Stimulated activated memory B cell treated with anti-CD40 and anti-IgM and Interleukin-4, amounts not matched to agents 10 μg/mL and 1 μg/mL and 100 μg/mL, for 72 hours (primary cell): ENCODE results near the gene LYSMD2.
"Not testable (repeated sequence)": the region's sequence is repeated elsewhere in the genome, so short reads cannot be mapped to it uniquely, and the experiment has no call there.

Source experiments
- ATAC-seq: fragments of 150-1000 bp; cut with Tn5 transposase; 2 replicates; pipeline ENCODE4 v1.10.0; 2021
- H3K27ac Mint-ChIP-seq: one replicate; pipeline ENCODE4 v1.8.0; 2022; ENCODE audit warnings: mild to moderate bottlenecking, mixed read lengths
- H3K27me3 Mint-ChIP-seq: one replicate; pipeline ENCODE4 v1.8.0; 2022; ENCODE audit warnings: mixed read lengths
- H3K36me3 Mint-ChIP-seq: one replicate; pipeline ENCODE4 v1.8.0; 2022; ENCODE audit warnings: mixed read lengths
- H3K4me1 Mint-ChIP-seq: one replicate; pipeline ENCODE4 v1.8.0; 2022; ENCODE audit warnings: mixed read lengths
- H3K4me3 Mint-ChIP-seq: one replicate; pipeline ENCODE4 v1.8.0; 2022; ENCODE audit warnings: mild to moderate bottlenecking, moderate library complexity, mixed read lengths
- H3K9me3 Mint-ChIP-seq: one replicate; pipeline ENCODE4 v1.8.0; 2022; ENCODE audit warnings: mixed read lengths

Gene LYSMD2, protein sequence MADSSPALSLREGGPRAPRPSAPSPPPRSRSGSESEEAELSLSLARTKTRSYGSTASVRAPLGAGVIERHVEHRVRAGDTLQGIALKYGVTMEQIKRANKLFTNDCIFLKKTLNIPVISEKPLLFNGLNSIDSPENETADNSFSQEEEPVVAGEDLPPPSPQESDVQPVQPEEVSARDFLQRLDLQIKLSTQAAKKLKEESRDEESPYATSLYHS

DNA sequence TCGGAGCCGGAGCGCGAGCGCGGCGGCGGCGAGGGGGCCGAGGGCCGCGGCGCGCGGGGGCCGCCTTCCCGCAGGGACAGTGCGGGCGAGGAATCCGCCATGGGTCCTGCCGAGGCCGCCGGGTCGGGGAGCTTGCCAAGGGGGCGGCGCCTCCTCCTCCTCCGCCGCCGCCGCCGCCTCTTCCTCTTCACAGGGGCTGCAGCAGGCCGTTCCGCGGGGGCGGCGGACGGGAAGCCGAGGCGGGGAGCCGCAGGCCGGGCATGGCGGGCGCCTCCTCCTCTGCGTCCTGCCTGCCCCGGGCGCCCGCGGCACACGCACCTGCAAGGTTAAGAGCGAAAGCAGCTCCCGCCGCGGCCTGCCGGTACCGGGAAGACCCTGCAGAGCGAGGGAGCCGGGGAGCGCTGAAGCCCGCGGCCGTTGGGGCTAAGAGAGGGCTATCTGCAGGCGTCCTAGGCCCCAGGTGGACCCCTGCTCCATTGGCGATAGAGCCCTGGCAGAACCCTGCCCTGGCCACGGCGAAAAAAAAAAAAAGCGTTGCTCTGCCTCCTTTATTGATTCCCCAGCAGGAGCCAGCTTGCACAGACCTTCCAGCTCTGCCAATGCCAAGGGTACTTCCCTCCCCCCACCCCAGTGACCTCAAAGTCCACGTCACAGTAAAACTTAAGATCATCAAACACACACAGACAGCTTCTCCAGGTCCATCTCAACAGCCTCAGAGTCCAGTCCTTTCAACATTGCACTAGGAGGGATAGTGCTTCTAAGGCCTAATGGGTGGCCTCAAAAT lies at the start of gene LYSMD2:
Gene LYSMD2 (minus strand): TSS at position 134 of the 784 bp plus-strand sequence. CDS start 33 bp downstream, at position 101.
- peak within 1 kb of the TSS; percentile 81 for H3K4me3 Mint-ChIP-seq
- peak within 1 kb of the TSS; percentile 80 for H3K27ac Mint-ChIP-seq
- H3K4me1 Mint-ChIP-seq, result peaks cover 56% of the 10 kb centered on the region
- peaks cover 8% of the 10 kb centered on the region for H3K36me3 Mint-ChIP-seq
- no peaks in the 10 kb centered on the region for H3K27me3 Mint-ChIP-seq
- ATAC-seq, result peak; percentile 83
- no peaks in the 10 kb centered on the region for H3K9me3 Mint-ChIP-seq

DNA sequence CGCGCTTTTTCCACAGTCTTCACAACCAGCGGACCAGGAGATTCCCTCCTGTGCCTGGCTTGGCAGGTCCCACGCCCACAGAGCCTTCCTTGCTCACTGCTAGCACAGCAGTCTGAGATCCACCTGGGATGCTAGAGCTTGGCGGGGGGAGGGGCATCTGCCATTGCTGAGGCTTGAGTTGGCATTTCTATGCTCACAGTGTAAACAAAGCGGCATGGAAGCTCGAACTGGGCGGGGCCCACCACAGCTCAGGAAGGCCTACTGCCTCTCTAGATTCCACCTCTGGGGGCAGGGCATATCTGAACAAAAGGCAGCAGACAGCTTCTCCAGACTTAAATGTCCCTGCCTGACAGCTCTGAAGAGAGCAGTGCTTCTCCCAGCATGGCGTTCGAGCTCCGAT lies 49.7 kb upstream of the LYSMD2 start:
- ATAC-seq, H3K4me1 Mint-ChIP-seq, H3K27me3 Mint-ChIP-seq, H3K4me3 Mint-ChIP-seq, H3K27ac Mint-ChIP-seq, H3K9me3 Mint-ChIP-seq: not testable (repeated sequence)
- H3K36me3 Mint-ChIP-seq, result peaks cover 40% of the 10 kb centered on the region

DNA sequence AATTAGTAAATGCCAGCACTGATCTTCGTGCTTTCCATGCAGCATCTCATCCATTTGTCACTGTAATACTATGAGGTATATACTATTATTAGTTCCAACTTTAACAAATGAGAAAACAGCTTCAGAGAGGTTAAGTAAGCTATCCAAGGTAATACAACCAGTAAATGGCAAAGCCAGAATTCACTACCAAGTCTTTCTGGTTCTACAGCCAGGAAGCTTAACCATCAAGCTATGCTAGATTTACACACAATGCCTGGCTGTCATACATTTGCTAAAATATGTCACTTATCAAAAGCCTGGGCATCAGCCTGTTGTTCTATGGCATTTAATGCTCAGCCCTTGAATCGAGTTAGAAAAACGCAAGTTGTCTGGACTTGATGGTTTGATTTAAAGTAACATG lies 46.5 kb upstream of the LYSMD2 start:
- Mint-ChIP-seq H3K9me3 (no peaks in the 10 kb centered on the region), H3K4me3 (no peak overlapping the region), H3K27ac (no peak overlapping the region), H3K36me3 (peaks cover 60% of the 10 kb centered on the region), H3K4me1 (no peaks in the 10 kb centered on the region), H3K27me3 (no peaks in the 10 kb centered on the region)
- no peak for ATAC-seq

DNA sequence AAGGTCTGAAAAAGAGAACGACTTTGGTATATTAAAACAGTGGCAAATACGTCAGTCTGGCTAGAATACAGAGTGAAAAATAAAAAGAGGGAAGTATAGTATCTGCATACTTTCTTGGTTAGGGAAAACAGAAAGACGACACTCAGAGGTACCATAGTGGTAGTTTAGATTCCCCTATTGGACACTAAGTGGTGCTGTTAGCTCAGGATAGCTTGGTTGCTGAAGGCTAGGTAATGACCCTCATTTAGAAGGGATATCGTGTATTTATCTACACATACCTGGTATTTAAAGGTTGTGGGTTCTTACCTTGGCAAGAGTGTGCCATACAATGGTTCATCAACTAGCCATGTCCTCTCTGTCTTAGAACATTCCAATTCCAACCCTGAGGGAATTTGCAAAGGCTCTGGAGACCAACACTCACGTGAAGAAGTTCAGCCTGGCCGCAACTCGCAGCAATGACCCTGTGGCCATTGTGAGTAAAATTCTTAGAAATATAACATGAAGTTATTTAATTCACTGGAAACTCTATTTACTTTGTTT lies 45.0 kb upstream of the LYSMD2 start:
- Mint-ChIP-seq H3K36me3 (peaks cover 50% of the 10 kb centered on the region), H3K9me3 (no peaks in the 10 kb centered on the region), H3K4me1 (no peaks in the 10 kb centered on the region), H3K4me3 (no peak overlapping the region), H3K27ac (no peak overlapping the region), H3K27me3 (no peaks in the 10 kb centered on the region)
- ATAC-seq, result no peak

DNA sequence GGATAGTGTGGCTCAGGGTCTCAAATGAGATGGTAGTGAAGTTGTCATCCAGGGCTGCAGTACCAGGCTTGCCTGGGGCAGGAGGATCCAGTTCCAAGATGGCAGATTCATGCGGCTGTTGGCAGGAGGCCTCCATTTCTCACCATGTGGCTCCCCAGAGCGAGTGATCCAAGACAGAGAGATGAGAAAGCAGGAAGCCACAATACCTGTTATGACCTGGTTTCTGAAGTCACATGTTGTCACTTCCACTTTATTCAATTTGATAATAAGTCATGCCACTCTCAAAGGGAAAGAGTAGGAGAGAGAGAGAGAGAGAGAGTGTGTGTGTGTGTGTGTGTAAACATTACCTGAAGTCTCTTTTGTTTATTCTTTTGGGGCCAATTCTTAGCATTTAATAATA lies 44.1 kb upstream of the LYSMD2 start:
- no peak overlapping the region for H3K4me3 Mint-ChIP-seq
- H3K27ac Mint-ChIP-seq, result no peak overlapping the region
- no peaks in the 10 kb centered on the region for H3K9me3 Mint-ChIP-seq
- peaks cover under 1% of the 10 kb centered on the region for H3K4me1 Mint-ChIP-seq
- H3K36me3 Mint-ChIP-seq, result peaks cover 45% of the 10 kb centered on the region
- no peak for ATAC-seq
- no peaks in the 10 kb centered on the region for H3K27me3 Mint-ChIP-seq

DNA sequence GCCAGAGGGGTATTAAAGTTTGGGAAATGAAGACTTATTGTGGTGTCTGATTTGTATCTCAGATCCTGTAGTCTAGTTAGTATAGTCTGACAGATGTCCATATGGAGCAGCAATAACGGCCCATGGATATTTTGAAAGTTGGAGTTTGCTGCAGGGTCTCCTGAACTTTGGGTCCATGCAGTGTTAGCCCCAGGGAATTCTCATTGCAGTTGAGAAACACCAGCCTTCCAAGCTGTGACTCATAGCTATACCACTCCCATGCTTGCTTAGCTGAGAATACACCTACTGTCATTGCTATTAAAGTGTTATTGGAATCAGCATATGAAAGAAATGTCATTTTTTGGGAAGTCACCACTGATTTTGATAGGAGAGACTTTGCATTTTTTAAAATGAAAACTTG lies 43.2 kb upstream of the LYSMD2 start:
- no peak for ATAC-seq
- peaks cover 41% of the 10 kb centered on the region for H3K36me3 Mint-ChIP-seq

DNA sequence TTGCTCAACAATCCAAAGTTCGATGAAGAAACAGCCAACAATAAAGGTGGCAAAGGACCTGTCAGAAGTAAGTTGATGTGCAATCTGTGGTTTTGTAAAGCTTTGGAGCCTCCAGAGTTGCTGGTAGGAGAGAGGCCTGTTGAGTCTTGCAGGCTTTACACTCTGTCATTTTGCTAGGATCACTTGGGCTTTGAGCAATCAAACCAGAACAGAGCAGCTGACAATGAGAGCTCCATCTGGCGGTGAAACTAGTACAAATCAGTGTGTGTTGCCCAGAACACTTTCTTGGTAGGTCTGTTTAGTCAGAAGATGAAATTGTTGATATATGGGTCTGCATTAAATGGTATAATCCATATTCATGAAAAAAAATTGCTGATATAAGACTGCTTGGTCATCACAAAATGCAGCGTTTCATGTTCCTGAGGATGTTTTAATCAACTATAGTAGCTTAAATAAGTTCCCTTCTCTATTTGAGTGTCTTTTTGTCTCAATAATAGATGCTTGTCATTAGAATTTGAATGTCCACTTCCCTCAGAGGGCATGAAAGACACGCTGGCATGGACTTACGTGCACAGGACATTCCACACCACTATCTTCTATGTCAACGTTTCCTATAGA lies 39.6 kb upstream of the LYSMD2 start:
- H3K36me3 Mint-ChIP-seq, result peaks cover 39% of the 10 kb centered on the region
- peak; percentile 77 for ATAC-seq
- no peaks in the 10 kb centered on the region for H3K9me3 Mint-ChIP-seq
- no peaks in the 10 kb centered on the region for H3K27me3 Mint-ChIP-seq
- H3K4me1 Mint-ChIP-seq, result peaks cover 7% of the 10 kb centered on the region
- H3K27ac Mint-ChIP-seq, result no peak overlapping the region
- H3K4me3 Mint-ChIP-seq, result no peak overlapping the region

More for the DNA sequence above, 43.2 kb upstream of the LYSMD2 start:
- no peaks in the 10 kb centered on the region for H3K27me3 Mint-ChIP-seq
- H3K4me1 Mint-ChIP-seq, result peaks cover 7% of the 10 kb centered on the region
- H3K27ac Mint-ChIP-seq, result no peak overlapping the region
- H3K9me3 Mint-ChIP-seq, result no peaks in the 10 kb centered on the region
- H3K4me3 Mint-ChIP-seq, result no peak overlapping the region

DNA sequence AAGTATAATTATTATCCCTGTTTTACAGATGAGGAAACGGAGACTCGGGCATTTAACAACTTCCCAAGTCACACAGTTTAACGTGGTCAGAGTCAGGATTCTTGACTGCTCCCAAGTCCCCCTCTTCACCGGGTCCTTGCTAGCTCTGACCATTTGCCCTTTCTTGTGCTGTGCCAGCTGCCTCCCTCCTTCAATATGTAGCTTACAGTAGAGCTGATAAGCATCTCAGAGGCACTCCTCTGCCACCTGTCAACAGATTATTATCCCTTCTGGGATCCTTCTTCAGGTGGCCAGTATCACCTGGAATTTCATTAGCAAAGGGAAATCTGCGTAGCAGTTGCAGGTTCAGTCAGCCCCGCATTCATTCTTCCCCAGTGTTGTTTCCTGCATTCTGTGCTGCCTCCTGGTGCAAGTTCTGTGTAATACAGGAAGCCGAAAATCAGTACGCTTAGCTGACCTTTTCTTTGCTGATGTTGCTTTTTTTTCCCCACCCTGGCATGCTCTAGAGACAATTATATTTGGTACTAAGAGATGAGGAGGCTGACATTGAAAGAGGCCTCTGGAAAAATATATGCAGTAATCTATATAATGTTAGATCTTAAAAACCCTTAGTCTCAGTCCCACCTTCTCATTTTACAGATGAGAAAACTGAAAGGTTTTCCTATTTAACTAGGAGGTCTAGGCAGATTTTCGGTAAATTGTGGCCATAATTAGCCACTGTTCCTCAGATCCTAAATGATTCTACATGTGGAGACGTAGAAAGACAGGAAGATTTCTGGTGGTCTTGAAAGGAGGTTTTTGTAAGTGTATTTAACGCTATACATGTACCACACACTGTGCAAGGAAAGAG lies 38.7 kb upstream of the LYSMD2 start:
- no peaks in the 10 kb centered on the region for H3K9me3 Mint-ChIP-seq
- H3K36me3 Mint-ChIP-seq, result peaks cover 34% of the 10 kb centered on the region
- no peak overlapping the region for H3K27ac Mint-ChIP-seq
- H3K4me1 Mint-ChIP-seq, result peaks cover 7% of the 10 kb centered on the region
- H3K27me3 Mint-ChIP-seq, result no peaks in the 10 kb centered on the region
- peak; percentile 76 for ATAC-seq
- no peak overlapping the region for H3K4me3 Mint-ChIP-seq

DNA sequence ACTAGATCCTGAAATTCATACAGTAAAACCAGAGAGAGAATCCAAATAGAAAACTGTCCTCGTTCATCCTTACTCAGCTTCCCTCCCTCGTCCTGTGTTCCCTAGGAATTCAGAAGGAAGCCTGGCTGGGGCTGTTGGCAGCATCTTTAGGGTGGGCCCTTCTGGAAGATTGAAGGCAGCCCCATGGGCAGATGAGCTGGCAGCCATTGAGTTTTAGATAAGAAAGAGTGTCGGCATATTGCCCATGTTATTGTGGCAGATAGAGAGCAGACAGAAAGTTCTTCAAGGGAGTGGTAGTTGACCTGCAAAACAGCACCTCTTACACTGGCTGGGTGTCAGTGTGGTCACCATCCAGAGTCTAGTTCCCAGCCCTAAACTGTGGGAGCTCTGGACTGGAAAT lies 37.5 kb upstream of the LYSMD2 start:
- no peak overlapping the region for H3K4me3 Mint-ChIP-seq
- peaks cover 26% of the 10 kb centered on the region for H3K36me3 Mint-ChIP-seq
- no peaks in the 10 kb centered on the region for H3K9me3 Mint-ChIP-seq
- H3K27me3 Mint-ChIP-seq, result no peaks in the 10 kb centered on the region
- no peak overlapping the region for H3K27ac Mint-ChIP-seq
- H3K4me1 Mint-ChIP-seq, result peaks cover 7% of the 10 kb centered on the region
- ATAC-seq, result no peak

DNA sequence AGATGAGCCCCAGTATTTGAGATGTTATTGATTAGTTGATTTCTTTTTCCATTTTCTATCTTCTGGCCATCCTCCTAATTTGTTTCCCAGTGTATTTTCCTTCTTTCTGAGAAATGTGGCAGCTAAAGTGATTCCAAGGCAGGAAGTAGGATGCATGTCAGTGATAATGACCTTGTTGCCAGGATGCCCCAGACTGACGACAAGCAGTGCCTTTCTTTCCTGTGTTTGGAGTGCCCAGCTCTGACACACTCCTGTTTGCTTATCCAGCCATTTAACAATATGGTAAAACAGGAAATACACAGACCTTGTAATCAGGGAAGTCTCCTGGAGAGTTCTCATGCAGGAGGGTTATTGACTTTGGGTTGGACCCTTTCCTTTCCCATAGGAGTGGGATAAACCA lies 34.3 kb upstream of the LYSMD2 start:
- Mint-ChIP-seq H3K9me3 (no peaks in the 10 kb centered on the region), H3K27ac (no peak overlapping the region), H3K4me3 (no peak overlapping the region), H3K36me3 (peaks cover 35% of the 10 kb centered on the region), H3K27me3 (no peaks in the 10 kb centered on the region), H3K4me1 (peaks cover 20% of the 10 kb centered on the region)
- ATAC-seq, result no peak

DNA sequence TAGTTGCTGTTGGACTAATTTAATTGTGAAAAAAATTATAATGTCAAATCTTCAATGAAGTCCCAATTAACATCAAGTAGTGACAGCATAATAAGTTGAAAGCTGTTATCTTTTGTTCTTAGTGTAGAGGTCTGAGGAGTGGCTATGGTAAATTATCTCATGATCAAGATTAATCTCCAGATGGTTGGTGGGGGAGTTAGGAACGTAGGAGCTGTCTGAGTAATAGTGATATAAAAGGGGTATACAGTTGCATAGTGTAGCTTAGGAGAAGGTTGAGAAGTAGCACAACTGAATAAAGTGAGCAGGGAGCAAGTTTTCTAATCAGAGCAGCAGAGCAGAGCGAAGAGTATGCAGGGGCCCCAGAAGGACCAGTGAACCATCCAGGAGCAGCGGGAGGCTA lies 33.4 kb upstream of the LYSMD2 start:
- Mint-ChIP-seq H3K27ac (peak overlapping the region; percentile 5), H3K4me1 (peaks cover 13% of the 10 kb centered on the region), H3K9me3 (no peaks in the 10 kb centered on the region), H3K27me3 (no peaks in the 10 kb centered on the region), H3K36me3 (peaks cover 39% of the 10 kb centered on the region), H3K4me3 (no peak overlapping the region)
- no peak for ATAC-seq

DNA sequence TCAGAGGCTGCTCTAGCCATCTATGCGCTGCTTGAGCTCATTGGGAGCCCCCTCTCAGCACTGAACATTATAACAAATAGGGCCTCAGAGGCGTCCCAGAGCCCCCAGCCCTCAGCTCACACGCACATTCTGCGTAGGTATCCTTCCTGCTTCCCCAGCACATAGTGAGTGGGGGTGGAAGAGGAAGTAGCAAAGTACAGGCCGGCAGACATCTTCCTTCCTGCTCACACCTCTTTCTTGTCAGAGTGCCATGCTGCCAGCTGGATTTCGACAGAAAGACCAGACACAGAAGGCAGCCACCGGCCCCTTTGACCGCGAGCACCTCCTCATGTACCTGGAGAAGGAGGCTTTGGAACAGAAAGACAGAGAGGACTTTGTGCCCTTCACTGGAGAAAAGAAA lies 30.6 kb upstream of the LYSMD2 start:
- no peak overlapping the region for H3K4me3 Mint-ChIP-seq
- peaks cover 30% of the 10 kb centered on the region for H3K36me3 Mint-ChIP-seq
- no peaks in the 10 kb centered on the region for H3K27me3 Mint-ChIP-seq
- peak; percentile 65 for ATAC-seq
- peaks cover 12% of the 10 kb centered on the region for H3K4me1 Mint-ChIP-seq
- no peaks in the 10 kb centered on the region for H3K9me3 Mint-ChIP-seq
- peak overlapping the region; percentile 77 for H3K27ac Mint-ChIP-seq

DNA sequence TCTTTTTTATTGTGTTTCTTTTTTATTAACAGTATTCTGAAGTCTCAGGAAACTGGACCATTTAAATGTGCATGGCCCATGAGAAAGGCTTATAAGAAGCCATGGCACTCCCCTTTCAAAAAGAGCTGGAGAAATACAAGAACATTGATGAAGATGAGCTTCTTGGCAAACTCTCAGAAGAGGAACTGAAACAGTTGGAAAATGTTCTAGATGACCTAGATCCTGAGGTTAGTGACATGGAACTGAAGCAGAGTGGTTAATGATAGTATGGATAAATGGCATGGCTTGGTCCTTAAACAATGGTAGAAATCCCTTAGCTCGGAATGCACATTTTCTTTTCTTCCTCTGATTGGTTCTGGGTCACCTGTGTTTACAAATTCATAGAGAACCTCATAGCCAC lies 28.9 kb upstream of the LYSMD2 start:
- Mint-ChIP-seq H3K36me3 (peaks cover 23% of the 10 kb centered on the region), H3K27ac (no peak overlapping the region), H3K9me3 (no peaks in the 10 kb centered on the region), H3K4me1 (peaks cover 12% of the 10 kb centered on the region), H3K4me3 (no peak overlapping the region), H3K27me3 (no peaks in the 10 kb centered on the region)
- ATAC-seq, result no peak

DNA sequence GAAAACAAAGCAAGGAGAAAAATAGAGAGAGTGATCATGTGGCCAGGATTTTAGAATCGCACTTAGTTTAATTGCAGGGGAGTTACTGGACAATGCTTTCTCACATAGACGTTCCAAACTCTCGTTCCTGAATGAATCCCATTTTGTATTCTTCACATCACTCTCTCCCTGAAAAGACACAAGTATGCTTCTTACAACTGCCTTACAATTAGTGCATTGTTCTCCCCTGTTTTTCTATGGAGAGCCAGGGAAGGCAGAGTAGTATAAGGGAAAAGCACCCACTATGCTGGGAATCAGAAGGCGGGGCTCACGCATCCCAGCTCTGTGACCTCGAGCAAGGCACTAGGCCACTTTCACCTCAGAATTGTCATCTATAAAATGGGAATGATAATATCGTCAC lies 28.3 kb upstream of the LYSMD2 start:
- H3K27ac Mint-ChIP-seq, result no peak overlapping the region
- H3K9me3 Mint-ChIP-seq, result no peaks in the 10 kb centered on the region
- H3K4me3 Mint-ChIP-seq, result no peak overlapping the region
- no peaks in the 10 kb centered on the region for H3K27me3 Mint-ChIP-seq
- H3K36me3 Mint-ChIP-seq, result peaks cover 23% of the 10 kb centered on the region
- H3K4me1 Mint-ChIP-seq, result peaks cover 17% of the 10 kb centered on the region
- no peak for ATAC-seq

DNA sequence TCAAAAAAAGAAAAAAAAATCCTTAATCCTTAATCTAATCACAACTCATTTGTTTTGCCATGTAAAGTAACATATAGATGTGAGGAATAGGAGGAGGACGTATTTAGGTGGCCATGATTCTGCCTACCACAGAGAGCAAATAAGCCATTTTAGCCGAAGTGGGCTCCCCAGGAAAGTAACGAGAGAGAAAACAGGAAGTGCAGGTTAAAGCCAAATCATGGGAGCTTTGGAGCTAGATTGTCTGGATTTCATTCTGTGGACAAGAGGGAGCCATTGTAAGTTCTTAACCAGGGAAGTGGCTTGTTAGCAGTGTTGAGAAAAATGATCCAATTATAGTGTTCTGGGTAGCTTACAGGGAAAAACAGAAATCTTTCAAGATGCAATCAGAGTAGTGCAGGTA lies 23.4 kb upstream of the LYSMD2 start:
- ATAC-seq, result no peak
- H3K4me3 Mint-ChIP-seq, result no peak overlapping the region
- no peaks in the 10 kb centered on the region for H3K27me3 Mint-ChIP-seq
- H3K36me3 Mint-ChIP-seq, result peaks cover 9% of the 10 kb centered on the region
- peaks cover 20% of the 10 kb centered on the region for H3K4me1 Mint-ChIP-seq
- no peak overlapping the region for H3K27ac Mint-ChIP-seq
- no peaks in the 10 kb centered on the region for H3K9me3 Mint-ChIP-seq
